H1 (cell line): ENCODE data around the gene REL.

Experiments used
- ATF2 ChIP-seq: IDR thresholded peaks from 2 replicates; pipeline ENCODE4 v1.6.1; 2012; ENCODE audit warnings: low read length, inconsistent platforms
- CTCF ChIP-seq, 3 experiments: IDR thresholded peaks; 1 replicate in 2 of 3; 2 replicates in 1 of 3; pipeline versions ENCODE4 v1.5.1 to v1.6.1; 2011; ENCODE audit warnings: low read length in 3 of 3, mild to moderate bottlenecking in 3 of 3, inconsistent platforms in 2 of 3, low read depth in 1 of 3, moderate library complexity in 1 of 3; ENCODE audit not compliant: insufficient read depth in 1 of 3; ENCODE audit errors: control extremely low read depth in 1 of 3
- EP300 ChIP-seq, 2 experiments: IDR thresholded peaks; 1 replicate in 1 of 2; 2 replicates in 1 of 2; pipeline ENCODE4 v1.6.1; 2011 to 2012; ENCODE audit warnings: low read depth in 2 of 2, low read length in 2 of 2, mild to moderate bottlenecking in 2 of 2, borderline replicate concordance in 1 of 2, inconsistent platforms in 1 of 2, moderate library complexity in 1 of 2
- EZH2 ChIP-seq: fragments of 200-600 bp; sonication (generic); IDR thresholded peaks from 2 replicates; pipeline ENCODE4 v1.7.1; 2012; ENCODE audit warnings: low read depth, mild to moderate bottlenecking, moderate library complexity, low read length, inconsistent platforms; ENCODE audit not compliant: severe bottlenecking
- POLR2A ChIP-seq, 2 experiments: IDR thresholded peaks; 1 replicate in 1 of 2; 2 replicates in 1 of 2; pipeline ENCODE4 v1.6.1; 2011; ENCODE audit warnings: low read depth in 2 of 2, low read length in 2 of 2, mild to moderate bottlenecking in 2 of 2; ENCODE audit errors: control extremely low read depth in 1 of 2
- SAP30 ChIP-seq: fragments of 300-600 bp; sonication (generic); IDR thresholded peaks from 2 replicates; pipeline ENCODE4 v1.7.1; 2012; ENCODE audit warnings: low read length, moderate library complexity, mild to moderate bottlenecking, inconsistent platforms; ENCODE audit not compliant: insufficient read depth, insufficient replicate concordance
- SP1 ChIP-seq: IDR thresholded peaks from 2 replicates; pipeline ENCODE4 v1.6.1; 2011; ENCODE audit warnings: low read depth, low read length
- TCF12 ChIP-seq: IDR thresholded peaks from 2 replicates; pipeline ENCODE4 v1.6.1; 2011; ENCODE audit warnings: low read depth, mild to moderate bottlenecking, low read length
- TEAD4 ChIP-seq: IDR thresholded peaks from 2 replicates; pipeline ENCODE4 v1.6.1; 2012; ENCODE audit warnings: low read depth, low read length, inconsistent platforms, mixed read lengths
- YY1 ChIP-seq: IDR thresholded peaks from 2 replicates; pipeline ENCODE4 v1.6.1; 2011; ENCODE audit warnings: low read depth, mild to moderate bottlenecking, low read length
- TF ChIP-seq, protein P1 (sequence below): IDR thresholded peaks from 2 replicates; pipeline ENCODE4 v1.6.1; 2012; ENCODE audit warnings: inconsistent platforms

DNA sequence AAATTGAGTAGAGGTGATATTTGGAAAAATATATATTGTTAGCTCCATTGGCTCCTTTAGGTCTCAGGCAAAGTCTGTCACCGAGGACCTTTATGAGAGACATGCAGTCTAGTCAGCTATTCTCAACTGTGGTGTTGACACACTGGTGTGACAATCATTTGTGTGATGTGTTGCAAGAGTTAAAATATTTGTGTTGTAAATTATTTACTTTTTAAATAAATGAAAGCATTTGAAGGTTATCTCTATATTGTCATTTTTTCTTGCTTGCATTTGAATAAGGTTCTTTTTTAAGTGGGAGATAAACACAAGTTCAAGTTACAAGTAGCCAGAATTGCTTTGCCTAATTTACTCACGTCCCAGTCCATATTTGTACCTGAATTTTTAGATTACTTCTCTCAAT is 4.3 kb downstream of the REL start:
- TF ChIP-seq ATF2, result no peak
- no peak for TF ChIP-seq EP300 (IDR thresholded peaks at IDR 0.05; ENCODE audit: borderline replicate concordance in 1 of 2, low read depth in 2 of 2, low read length in 2 of 2)
- TF ChIP-seq POLR2A (IDR thresholded peaks at IDR 0.05; ENCODE audit: control extremely low read depth in 1 of 2, low read depth in 2 of 2, low read length in 2 of 2), result no peak
- TF ChIP-seq CTCF (IDR thresholded peaks at IDR 0.05; ENCODE audit: control extremely low read depth in 1 of 3, insufficient read depth in 1 of 3, low read depth in 1 of 3, low read length in 3 of 3), result no peak
- TF ChIP-seq YY1, result no peak
- TF ChIP-seq SP1, result no peak
- TF ChIP-seq TCF12, result no peak
- no peak for TF ChIP-seq SAP30
- no peak for TF ChIP-seq EZH2
- TF ChIP-seq TEAD4, result no peak
- TF ChIP-seq, protein P1, sequence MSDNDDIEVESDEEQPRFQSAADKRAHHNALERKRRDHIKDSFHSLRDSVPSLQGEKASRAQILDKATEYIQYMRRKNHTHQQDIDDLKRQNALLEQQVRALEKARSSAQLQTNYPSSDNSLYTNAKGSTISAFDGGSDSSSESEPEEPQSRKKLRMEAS, result no peak
